Measurements from ENCODE around the gene PYGL.

Gene PYGL

GRCh38 chr14:50864237-50864636 lies 80.0 kb downstream of the PYGL start:
- DNase-seq (ENCODE audit: low spot score), result no peak
- H2BK12ac ChIP-seq (ENCODE audit: low read length), result no peak overlapping the region
- H3K36me3 ChIP-seq (replicated peaks in 1 of 2; ENCODE audit: control insufficient read depth in 2 of 2, insufficient read depth in 2 of 2, low read length in 2 of 2), result no peaks in the 10 kb centered on the region
- peaks cover 0 to 12% (median 0%) of the 10 kb centered on the region in 3 experiments for H3K27me3 ChIP-seq (ENCODE audit: control insufficient read depth in 3 of 3, insufficient read depth in 3 of 3, low read depth in 1 of 3, low read length in 3 of 3)
- H3K18ac ChIP-seq (ENCODE audit: low read length), result no peak overlapping the region
- no peak overlapping the region for H3K4me2 ChIP-seq (ENCODE audit: insufficient read depth, low read length, poor library complexity, severe bottlenecking)
- no peak overlapping the region for H3K4ac ChIP-seq (ENCODE audit: low read length)
- H2AFZ ChIP-seq (ENCODE audit: low read length), result no peak overlapping the region
- peaks cover 12 to 23% of the 10 kb centered on the region in 2 donors for H3K4me1 ChIP-seq (ENCODE audit: control insufficient read depth in 2 of 2, insufficient read depth in 1 of 2, low read depth in 1 of 2, low read length in 2 of 2)
- H4K91ac ChIP-seq (ENCODE audit: low read depth, low read length, poor library complexity), result no peak overlapping the region
- no peaks in the 10 kb centered on the region for H3K9me3 ChIP-seq (replicated peaks in 1 of 2; ENCODE audit: control insufficient read depth in 2 of 2, insufficient read depth in 1 of 2, low read depth in 1 of 2, low read length in 2 of 2)
- no peak overlapping the region for H3K9ac ChIP-seq (ENCODE audit: low read depth, low read length, poor library complexity)
- no peak overlapping the region for H3K23ac ChIP-seq (ENCODE audit: low read depth, low read length, poor library complexity)
- no peak overlapping the region for H3K4me3 ChIP-seq (ENCODE audit: low read length in 2 of 2)
- H4K8ac ChIP-seq (ENCODE audit: low read depth, low read length), result no peak overlapping the region
- H2BK15ac ChIP-seq (ENCODE audit: low read length), result no peak overlapping the region
- no peak overlapping the region for H2BK5ac ChIP-seq (ENCODE audit: low read length)
- no peaks in the 10 kb centered on the region for H3K79me1 ChIP-seq (ENCODE audit: low read depth, low read length)
- H2BK120ac ChIP-seq (ENCODE audit: low read depth, low read length), result no peak overlapping the region
- no peak overlapping the region for H2AK5ac ChIP-seq (ENCODE audit: low read depth, low read length)
- H3K27ac ChIP-seq (replicated peaks; ENCODE audit: low read length), result no peak overlapping the region
- no peak overlapping the region for H3K14ac ChIP-seq (ENCODE audit: low read length)

- Histone ChIP-seq H3K18ac (ENCODE audit: low read length) (no peak overlapping the region), H2AFZ (ENCODE audit: low read length) (peak overlapping the region; percentile 10), H4K8ac (ENCODE audit: low read depth, low read length) (no peak overlapping the region), H3K79me1 (ENCODE audit: low read depth, low read length) (no peaks in the 10 kb centered on the region), H3K36me3 (replicated peaks in 1 of 2; ENCODE audit: control insufficient read depth in 2 of 2, insufficient read depth in 2 of 2, low read length in 2 of 2) (no peaks in the 10 kb centered on the region), H4K91ac (ENCODE audit: low read depth, low read length, poor library complexity) (no peak overlapping the region), H3K4me3 (ENCODE audit: low read length in 2 of 2) (no peak overlapping the region), H3K23ac (ENCODE audit: low read depth, low read length, poor library complexity) (no peak overlapping the region), H2BK12ac (ENCODE audit: low read length) (no peak overlapping the region), H3K9ac (ENCODE audit: low read depth, low read length, poor library complexity) (no peak overlapping the region), H2BK5ac (ENCODE audit: low read length) (no peak overlapping the region), H3K9me3 (replicated peaks in 1 of 2; ENCODE audit: control insufficient read depth in 2 of 2, insufficient read depth in 1 of 2, low read depth in 1 of 2, low read length in 2 of 2) (no peaks in the 10 kb centered on the region), H2AK5ac (ENCODE audit: low read depth, low read length) (no peak overlapping the region), H3K27ac (replicated peaks; ENCODE audit: low read length) (no peak overlapping the region), H3K14ac (ENCODE audit: low read length) (no peak overlapping the region), H3K27me3 (ENCODE audit: control insufficient read depth in 3 of 3, insufficient read depth in 3 of 3, low read depth in 1 of 3, low read length in 3 of 3) (peaks cover 0 to 9% (median 0%) of the 10 kb centered on the region in 3 experiments), H3K4ac (ENCODE audit: low read length) (no peak overlapping the region), H3K4me2 (ENCODE audit: insufficient read depth, low read length, poor library complexity, severe bottlenecking) (no peak overlapping the region), H2BK120ac (ENCODE audit: low read depth, low read length) (no peak overlapping the region), H3K4me1 (ENCODE audit: control insufficient read depth in 2 of 2, insufficient read depth in 1 of 2, low read depth in 1 of 2, low read length in 2 of 2) (peaks cover 13 to 23% of the 10 kb centered on the region in 2 donors), H2BK15ac (ENCODE audit: low read length) (no peak overlapping the region)
- no peak for DNase-seq (ENCODE audit: low spot score)
- no CpG with 5 or more reads among the region's 4 CpGs for WGBS, 2 donors (ENCODE audit: extremely low coverage in 2 of 2, insufficient read length in 2 of 2, insufficient replicate concordance in 1 of 2)
Observed at GRCh38 chr14:50862036-50862570, 82.2 kb downstream of the PYGL start.

- H4K8ac ChIP-seq (ENCODE audit: low read depth, low read length), result no peak overlapping the region
- H3K4me3 ChIP-seq (ENCODE audit: low read length in 2 of 2), result peak overlapping the region in 1 of 2 donors; percentile 38
- no peak overlapping the region for H3K18ac ChIP-seq (ENCODE audit: low read length)
- no peak overlapping the region for H2BK120ac ChIP-seq (ENCODE audit: low read depth, low read length)
- H2BK5ac ChIP-seq (ENCODE audit: low read length), result peak overlapping the region; percentile 1
- H3K4ac ChIP-seq (ENCODE audit: low read length), result no peak overlapping the region
- no peak overlapping the region for H3K14ac ChIP-seq (ENCODE audit: low read length)
- no peak overlapping the region for H2BK12ac ChIP-seq (ENCODE audit: low read length)
- H3K79me1 ChIP-seq (ENCODE audit: low read depth, low read length), result no peaks in the 10 kb centered on the region
- no peak overlapping the region for H3K23ac ChIP-seq (ENCODE audit: low read depth, low read length, poor library complexity)
- H3K9me3 ChIP-seq (replicated peaks in 1 of 2; ENCODE audit: control insufficient read depth in 2 of 2, insufficient read depth in 1 of 2, low read depth in 1 of 2, low read length in 2 of 2), result no peaks in the 10 kb centered on the region
- H2AK5ac ChIP-seq (ENCODE audit: low read depth, low read length), result no peak overlapping the region
- no CpG with 5 or more reads among the region's 6 CpGs for WGBS, 2 donors (ENCODE audit: extremely low coverage in 2 of 2, insufficient read length in 2 of 2, insufficient replicate concordance in 1 of 2)
- no peak overlapping the region for H4K91ac ChIP-seq (ENCODE audit: low read depth, low read length, poor library complexity)
- peak; percentile 78 for DNase-seq (ENCODE audit: low spot score)
- H3K27ac ChIP-seq (replicated peaks; ENCODE audit: low read length), result no peak overlapping the region
- no peaks in the 10 kb centered on the region for H3K36me3 ChIP-seq (replicated peaks in 1 of 2; ENCODE audit: control insufficient read depth in 2 of 2, insufficient read depth in 2 of 2, low read length in 2 of 2)
- peaks cover 0 to 5% (median 0%) of the 10 kb centered on the region in 3 experiments for H3K27me3 ChIP-seq (ENCODE audit: control insufficient read depth in 3 of 3, insufficient read depth in 3 of 3, low read depth in 1 of 3, low read length in 3 of 3)
- H2BK15ac ChIP-seq (ENCODE audit: low read length), result no peak overlapping the region
- no peak overlapping the region for H3K4me2 ChIP-seq (ENCODE audit: insufficient read depth, low read length, poor library complexity, severe bottlenecking)
- H3K9ac ChIP-seq (ENCODE audit: low read depth, low read length, poor library complexity), result no peak overlapping the region
- peak overlapping the region; percentile 87 for H2AFZ ChIP-seq (ENCODE audit: low read length)
- H3K4me1 ChIP-seq (ENCODE audit: control insufficient read depth in 2 of 2, insufficient read depth in 1 of 2, low read depth in 1 of 2, low read length in 2 of 2), result peaks cover 13 to 23% of the 10 kb centered on the region in 2 donors
Observed at GRCh38 chr14:50860478-50861086, 83.7 kb downstream of the PYGL start.

- no peak overlapping the region for H2BK12ac ChIP-seq (ENCODE audit: low read length)
- no peak overlapping the region for H4K8ac ChIP-seq (ENCODE audit: low read depth, low read length)
- no peak overlapping the region for H3K9ac ChIP-seq (ENCODE audit: low read depth, low read length, poor library complexity)
- H2AK5ac ChIP-seq (ENCODE audit: low read depth, low read length), result no peak overlapping the region
- H3K18ac ChIP-seq (ENCODE audit: low read length), result peak overlapping the region; percentile 63
- H2AFZ ChIP-seq (ENCODE audit: low read length), result peak overlapping the region; percentile 87
- peak overlapping the region; percentile 65 for H3K27ac ChIP-seq (replicated peaks; ENCODE audit: low read length)
- peak overlapping the region; percentile 1 for H2BK5ac ChIP-seq (ENCODE audit: low read length)
- H2BK120ac ChIP-seq (ENCODE audit: low read depth, low read length), result no peak overlapping the region
- peaks cover 0 to 5% (median 0%) of the 10 kb centered on the region in 3 experiments for H3K27me3 ChIP-seq (ENCODE audit: control insufficient read depth in 3 of 3, insufficient read depth in 3 of 3, low read depth in 1 of 3, low read length in 3 of 3)
- H3K4me2 ChIP-seq (ENCODE audit: insufficient read depth, low read length, poor library complexity, severe bottlenecking), result peak overlapping the region; percentile 28
- no peak overlapping the region for H4K91ac ChIP-seq (ENCODE audit: low read depth, low read length, poor library complexity)
- no peaks in the 10 kb centered on the region for H3K79me1 ChIP-seq (ENCODE audit: low read depth, low read length)
- no peak for DNase-seq (ENCODE audit: low spot score)
- no peaks in the 10 kb centered on the region for H3K9me3 ChIP-seq (replicated peaks in 1 of 2; ENCODE audit: control insufficient read depth in 2 of 2, insufficient read depth in 1 of 2, low read depth in 1 of 2, low read length in 2 of 2)
- no peak overlapping the region for H3K4ac ChIP-seq (ENCODE audit: low read length)
- no CpG with 5 or more reads among the region's 1 CpG for WGBS, 2 donors (ENCODE audit: extremely low coverage in 2 of 2, insufficient read length in 2 of 2, insufficient replicate concordance in 1 of 2)
- peak overlapping the region; percentile 47 for H2BK15ac ChIP-seq (ENCODE audit: low read length)
- peaks cover 13 to 23% of the 10 kb centered on the region in 2 donors for H3K4me1 ChIP-seq (ENCODE audit: control insufficient read depth in 2 of 2, insufficient read depth in 1 of 2, low read depth in 1 of 2, low read length in 2 of 2)
- no peak overlapping the region for H3K14ac ChIP-seq (ENCODE audit: low read length)
- no peak overlapping the region for H3K23ac ChIP-seq (ENCODE audit: low read depth, low read length, poor library complexity)
- no peaks in the 10 kb centered on the region for H3K36me3 ChIP-seq (replicated peaks in 1 of 2; ENCODE audit: control insufficient read depth in 2 of 2, insufficient read depth in 2 of 2, low read length in 2 of 2)
- peak overlapping the region in 1 of 2 donors; percentile 38 for H3K4me3 ChIP-seq (ENCODE audit: low read length in 2 of 2)
Observed at GRCh38 chr14:50859296-50859624, 85.0 kb downstream of the PYGL start.
